ENCODE data around the gene MTAP.

Gene MTAP

GRCh38 chr9:21974343-21974721, 171.9 kb downstream of the MTAP start:
- DNase-seq: no peak

- DNase-seq: peak; percentile 59 to 60
Measured at GRCh38 chr9:21974722-21975409, 172.4 kb downstream of the MTAP start.

DNA sequence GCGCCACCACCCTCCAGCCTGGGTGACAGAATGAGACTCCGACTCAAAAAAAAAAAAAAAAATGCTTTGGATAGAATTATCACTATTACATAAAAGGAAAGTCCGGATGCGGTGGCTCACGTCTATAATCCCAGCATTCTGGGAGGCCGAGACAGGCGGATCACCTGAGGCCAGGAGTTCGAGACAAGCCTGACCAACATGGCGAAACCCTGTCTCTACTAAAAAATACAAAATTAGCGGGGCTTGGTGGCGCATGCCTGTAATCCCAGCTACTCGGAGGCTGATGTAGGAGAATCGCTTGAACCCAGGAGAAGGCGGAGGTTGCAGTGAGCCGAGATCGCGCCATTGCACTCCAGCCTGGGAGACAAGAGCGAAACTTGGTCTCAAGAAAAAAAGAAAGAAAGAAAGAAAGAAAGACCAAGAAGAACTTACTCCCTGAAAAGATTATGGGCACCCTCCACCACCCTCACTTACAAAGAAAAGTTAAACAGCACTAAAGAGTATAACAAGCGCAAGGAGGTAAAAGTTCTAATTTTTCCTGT, 174.0 kb downstream of the MTAP start:
- DNase-seq: no peak

DNA sequence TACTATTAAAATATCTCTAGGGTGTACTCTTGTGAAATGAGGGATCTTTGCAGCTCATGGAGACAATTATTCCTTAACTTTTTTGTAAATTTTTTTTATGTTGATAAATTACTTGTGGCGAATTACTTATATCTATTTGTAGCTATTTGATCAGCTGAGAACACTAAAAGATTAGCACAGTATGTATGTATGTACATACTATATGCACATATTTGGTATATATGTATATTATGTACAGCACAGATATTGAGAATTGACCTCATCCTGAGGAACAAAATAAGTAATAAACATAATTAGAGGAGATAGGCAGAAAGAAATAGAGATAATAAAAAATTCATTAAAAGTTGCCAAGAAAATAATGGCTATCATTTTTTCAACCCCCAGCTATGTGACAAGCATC, 180.0 kb downstream of the MTAP start:
- no peak for DNase-seq

GRCh38 chr9:21982861-21983560, 180.6 kb downstream of the MTAP start:
- no peak for DNase-seq

- DNase-seq: no peak
Measured at GRCh38 chr9:21983561-21983935, 181.1 kb downstream of the MTAP start.

GRCh38 chr9:21984101-21984500, 181.7 kb downstream of the MTAP start:
- DNase-seq: no peak

- no peak for DNase-seq
Measured at GRCh38 chr9:21985964-21986667, 183.7 kb downstream of the MTAP start.

Measured in activated T-cell treated with anti-CD3 and anti-CD28 coated beads, Interleukin-2, amount 50 U/mL, for 48 hours (primary cell).